NCI-H2029 treated with DMSO at 0.1 percent for 48 hours (cell line): Measurements from ENCODE around the gene LDLRAD4.

Source experiments
- DNase-seq: peaks from one replicate; lab custom pipeline; 2025; lab: John Stamatoyannopoulos, UW

Gene LDLRAD4

DNA sequence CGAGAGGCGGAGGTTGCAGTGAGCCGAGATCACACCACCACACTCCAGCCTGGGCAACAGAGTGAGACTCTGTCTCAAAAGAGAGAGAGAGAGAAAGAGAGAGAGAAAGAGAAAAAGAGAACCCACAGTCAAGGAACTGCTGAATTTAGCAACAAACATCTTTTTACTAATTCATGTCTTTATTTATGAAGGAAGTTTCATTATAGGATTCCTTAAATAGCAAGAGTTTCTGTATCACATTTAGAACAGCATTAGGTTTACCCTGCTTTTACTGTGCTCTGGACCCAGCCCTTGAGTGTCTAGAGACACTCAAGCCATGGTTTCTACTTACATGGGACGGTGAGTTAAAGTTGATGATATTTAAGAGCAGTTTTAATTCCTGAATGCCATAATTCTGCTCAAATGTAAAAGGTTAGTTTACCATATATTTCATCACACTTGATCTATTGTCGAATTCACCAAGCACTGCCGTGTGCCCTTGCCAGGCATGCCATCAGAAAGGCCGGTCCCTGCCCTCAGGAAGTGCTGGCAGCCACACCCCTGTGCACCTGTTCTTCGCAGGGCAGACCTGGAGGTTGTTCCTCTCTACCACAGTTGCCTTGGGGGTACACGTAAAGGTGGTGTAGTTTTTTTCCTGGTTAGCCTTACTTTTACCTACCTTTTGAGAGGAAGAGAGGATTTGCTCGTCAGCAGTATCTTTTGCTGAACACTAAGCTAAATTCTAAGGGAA is 153.3 kb downstream of the LDLRAD4 start:
- DNase-seq, result no peak

GRCh38 chr18:13372531-13372951 is 154.0 kb downstream of the LDLRAD4 start:
- no peak for DNase-seq

DNA sequence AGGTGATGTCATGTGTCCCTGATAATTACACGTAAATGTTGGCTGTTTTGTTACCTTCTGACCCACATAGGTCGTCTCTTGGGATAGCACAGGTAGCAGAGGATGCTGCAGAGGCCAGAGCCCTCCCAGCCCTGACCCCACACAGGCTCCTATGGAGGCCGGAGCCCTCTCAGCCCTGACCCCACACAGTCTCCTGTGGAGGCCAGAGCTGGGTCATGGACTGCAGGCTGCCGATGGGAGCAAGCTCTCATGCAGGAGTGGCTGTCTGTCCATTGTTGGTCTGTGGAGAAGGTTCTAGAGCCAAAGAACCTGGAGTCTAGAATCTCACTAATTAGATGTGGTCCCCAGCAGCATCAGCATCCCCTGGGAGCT is 155.5 kb downstream of the LDLRAD4 start:
- DNase-seq, result no peak

GRCh38 chr18:13374468-13375301 is 156.1 kb downstream of the LDLRAD4 start:
- no peak for DNase-seq

DNA sequence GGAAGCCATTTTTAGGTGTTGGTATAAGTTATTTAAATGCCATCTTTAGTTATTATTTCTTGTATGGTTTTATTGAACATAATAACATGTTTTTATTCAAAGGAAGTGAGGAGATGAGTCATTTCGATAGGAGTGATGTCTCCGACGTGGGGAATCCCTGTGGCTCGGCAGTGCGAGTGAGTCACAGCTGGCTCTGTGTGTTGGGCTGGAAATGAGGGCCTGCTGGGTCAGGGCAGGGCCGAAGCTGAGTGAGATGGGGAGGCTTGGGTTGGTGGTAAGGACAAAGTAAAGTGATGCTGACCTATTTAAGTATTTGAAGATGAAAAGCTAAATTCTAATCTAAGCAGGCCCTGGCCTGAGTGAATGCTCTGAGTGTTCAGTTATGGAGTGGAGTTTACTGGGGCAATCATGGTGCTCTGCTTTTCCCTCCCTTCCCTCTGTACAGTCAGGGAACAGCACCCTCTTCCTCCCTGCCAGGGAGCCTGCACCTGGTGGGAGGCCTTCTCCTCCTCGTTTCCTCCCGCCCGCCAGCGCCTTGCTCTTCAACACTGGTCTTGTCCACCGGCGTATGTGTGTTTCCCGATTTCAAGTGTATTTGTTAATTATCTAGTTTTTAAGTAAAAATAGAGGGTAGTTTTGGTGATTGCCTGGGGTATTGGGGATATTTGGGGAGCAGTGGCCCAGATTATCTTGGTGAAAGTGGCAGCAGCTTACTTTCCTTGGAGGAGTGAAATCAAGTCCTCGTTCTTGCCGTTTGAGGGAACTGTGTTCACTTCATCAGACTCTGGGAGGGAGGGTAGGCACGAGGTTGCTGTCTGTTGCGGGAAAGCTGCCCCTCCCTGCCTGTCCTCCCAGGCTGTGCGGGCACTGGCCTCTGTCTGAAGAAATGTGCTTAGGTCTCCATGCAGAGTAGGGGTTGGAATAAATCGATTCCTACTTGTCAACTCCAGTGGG is 157.0 kb downstream of the LDLRAD4 start:
- DNase-seq, result no peak

- DNase-seq, result no peak
Observed at GRCh38 chr18:13376298-13376840, 157.8 kb downstream of the LDLRAD4 start.

DNA sequence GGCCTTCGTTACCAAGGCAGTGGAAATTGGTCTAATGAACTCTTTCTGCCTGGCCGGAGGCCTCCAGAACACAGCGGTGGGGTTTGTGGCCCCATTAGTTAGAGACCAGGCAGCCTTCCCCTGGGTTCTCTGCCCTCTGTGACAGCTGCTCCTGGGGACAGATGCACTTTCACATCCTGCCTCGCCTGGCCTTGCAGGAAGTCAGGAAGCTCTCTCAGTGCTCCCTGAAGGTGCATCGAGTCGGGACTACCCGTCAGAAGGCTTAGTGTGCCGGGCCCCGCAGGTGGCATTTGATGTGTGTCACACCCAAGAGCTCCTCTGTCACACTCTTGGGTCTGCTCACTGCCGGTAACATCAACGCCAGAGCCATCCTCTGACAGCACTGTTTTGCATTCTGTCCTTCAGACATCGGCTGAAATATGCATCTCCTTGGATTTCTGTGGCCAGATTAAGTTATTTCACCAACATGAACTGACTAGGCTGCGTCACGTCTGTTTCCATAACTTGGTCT is 158.3 kb downstream of the LDLRAD4 start:
- no peak for DNase-seq

- peak; percentile 52 for DNase-seq
Observed at GRCh38 chr18:13377496-13377895, 158.9 kb downstream of the LDLRAD4 start.

DNA sequence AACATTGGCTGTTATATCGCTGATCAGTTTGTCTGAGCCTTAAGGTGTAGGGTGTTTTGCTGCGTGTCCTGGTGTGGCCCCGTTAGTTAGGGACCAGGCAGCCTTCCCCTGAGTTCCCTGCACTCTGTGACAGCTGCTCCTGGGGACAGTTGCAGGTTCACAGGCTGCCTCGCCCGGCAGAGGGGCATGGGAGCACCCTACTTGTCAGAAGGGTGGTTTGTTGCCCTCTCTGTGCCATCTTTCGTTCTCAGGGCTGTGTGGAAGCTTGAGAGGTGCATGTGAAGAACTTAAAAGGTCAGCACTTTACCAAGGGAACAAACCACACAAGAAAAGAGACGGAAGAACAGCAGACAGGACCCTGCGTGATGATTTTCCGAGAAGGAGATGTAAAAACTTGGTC is 159.6 kb downstream of the LDLRAD4 start:
- no peak for DNase-seq

DNA sequence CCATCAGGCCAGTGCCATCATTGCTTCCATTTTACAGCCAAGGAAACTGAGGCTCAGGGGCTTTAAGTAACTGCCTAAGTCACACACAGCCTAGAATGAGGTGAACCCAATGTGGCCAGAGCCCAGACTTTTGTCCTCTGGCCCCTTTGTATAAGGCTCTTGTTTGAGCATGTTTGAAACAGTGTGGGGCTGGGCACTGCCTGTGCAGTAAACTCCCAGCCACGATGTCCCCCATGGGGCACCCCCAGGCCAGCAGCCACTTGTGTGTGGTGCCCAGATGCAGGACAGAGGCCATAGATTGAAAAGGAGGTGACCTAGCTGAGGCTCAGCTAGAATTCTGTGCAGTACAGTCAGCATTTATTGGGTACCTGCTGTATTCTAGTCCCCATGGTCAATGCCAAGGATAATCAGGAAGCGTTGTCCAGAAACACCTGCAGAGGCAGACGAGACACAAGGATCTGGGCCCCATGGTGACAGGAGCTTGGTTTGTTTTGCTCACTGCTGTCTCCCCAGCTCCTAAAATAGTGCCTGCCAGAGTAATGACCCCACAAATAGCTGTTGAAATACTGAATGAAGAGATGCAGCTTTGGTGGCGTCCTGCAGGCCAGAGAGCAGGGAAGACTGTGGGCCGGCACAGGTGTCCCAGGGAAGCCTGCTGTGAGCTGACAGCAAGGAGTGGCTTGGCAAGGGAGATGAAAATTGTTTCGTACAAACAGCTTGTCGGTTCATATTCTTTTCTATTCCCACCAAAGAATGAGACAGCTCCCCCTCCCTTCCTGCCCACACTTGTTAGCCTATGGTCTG is 160.7 kb downstream of the LDLRAD4 start:
- no peak for DNase-seq

GRCh38 chr18:13379930-13380690 is 161.6 kb downstream of the LDLRAD4 start:
- peak; percentile 32 for DNase-seq

GRCh38 chr18:13380691-13381070 is 162.1 kb downstream of the LDLRAD4 start:
- DNase-seq, result no peak

DNA sequence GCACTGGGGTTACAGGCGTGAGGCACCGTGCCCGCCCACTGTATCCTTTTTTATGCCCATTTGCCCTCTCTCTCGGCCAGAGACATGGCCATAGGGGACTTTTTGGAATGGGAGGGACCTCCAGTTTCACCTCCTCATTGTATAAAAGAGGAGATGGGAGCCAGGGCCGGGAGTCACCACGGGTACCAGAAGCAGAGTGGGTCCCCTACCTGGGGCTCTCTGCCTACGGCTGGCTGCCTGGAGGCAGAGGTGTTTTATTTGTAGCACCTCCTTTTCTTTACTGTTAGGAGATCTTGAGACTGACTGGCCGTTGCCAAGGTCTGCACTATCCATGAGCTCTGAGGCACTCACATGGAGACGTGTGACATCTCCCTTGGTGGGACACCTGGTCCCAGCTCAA is 162.8 kb downstream of the LDLRAD4 start:
- no peak for DNase-seq

- peak; percentile 36 for DNase-seq
Observed at GRCh38 chr18:13381944-13382365, 163.4 kb downstream of the LDLRAD4 start.

DNA sequence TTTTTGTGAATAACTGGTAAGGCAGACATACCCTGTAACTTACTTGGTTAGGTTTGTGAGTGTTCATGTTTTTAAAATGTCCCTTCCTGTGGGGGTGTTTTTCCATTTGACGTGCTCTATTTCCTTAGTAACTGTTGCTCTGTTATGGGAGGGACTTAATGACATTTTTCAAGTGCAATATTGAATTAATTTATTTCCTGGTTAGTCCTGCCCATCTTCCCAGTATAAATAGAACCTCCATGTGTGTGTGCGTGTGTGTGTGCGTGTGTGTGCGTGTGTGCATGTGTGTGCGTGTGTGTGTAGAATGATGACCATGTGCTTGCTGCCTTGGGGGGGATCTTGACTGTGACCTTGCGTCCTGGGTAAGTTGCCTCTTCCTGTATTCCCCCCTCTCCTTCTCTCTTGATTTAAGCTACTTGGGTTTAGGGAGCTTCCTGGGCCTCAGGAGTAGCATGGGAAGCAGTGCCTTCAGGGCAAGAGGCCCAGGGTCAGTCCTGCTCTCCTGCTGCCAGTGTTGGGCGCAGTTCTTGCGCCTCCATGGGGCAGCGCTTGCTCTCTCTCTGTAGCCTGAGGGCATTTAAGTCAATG is 163.9 kb downstream of the LDLRAD4 start:
- DNase-seq, result peak; percentile 77

DNA sequence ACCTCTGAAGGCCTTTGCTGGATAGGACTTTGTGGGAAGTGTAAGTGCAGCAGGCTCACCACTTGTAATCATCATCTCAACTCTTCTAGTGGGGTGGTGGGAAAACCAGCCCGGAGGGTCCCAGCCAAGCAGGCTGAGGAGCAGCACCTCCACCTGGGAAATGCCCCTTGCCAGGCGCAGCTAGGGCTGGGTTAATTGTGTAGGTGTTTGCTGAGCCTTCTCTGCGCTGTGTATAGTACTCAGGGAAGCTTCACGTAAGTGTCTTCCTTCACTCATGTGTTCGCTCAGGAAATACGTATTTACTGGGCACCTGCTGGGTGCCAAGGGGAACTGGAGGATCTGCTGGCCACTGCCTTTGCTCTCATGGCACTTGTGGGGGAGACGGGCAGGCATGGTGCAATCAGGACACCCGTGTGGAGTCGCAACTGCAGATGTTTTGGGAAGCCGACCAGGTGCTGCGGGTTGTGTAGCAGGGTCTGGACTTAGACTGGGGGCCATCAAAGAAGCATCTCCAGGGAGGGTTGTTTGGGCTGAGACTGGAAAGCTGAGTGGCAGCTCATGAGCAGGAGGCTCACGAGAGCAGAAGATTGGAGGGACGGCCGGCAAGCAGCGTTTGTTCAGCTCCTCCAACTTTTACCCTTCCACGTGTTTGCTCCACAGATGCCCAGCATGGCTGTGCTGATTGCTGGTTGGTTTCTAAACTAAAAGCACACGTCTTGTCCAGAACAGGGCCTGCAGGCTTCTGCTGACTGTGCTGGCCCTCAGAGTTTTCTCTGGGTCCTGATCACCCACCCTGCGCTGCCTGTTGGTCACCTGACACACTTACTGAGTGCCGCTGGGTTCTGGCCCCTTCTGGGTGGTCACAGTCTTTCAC is 164.6 kb downstream of the LDLRAD4 start:
- DNase-seq, result no peak

DNA sequence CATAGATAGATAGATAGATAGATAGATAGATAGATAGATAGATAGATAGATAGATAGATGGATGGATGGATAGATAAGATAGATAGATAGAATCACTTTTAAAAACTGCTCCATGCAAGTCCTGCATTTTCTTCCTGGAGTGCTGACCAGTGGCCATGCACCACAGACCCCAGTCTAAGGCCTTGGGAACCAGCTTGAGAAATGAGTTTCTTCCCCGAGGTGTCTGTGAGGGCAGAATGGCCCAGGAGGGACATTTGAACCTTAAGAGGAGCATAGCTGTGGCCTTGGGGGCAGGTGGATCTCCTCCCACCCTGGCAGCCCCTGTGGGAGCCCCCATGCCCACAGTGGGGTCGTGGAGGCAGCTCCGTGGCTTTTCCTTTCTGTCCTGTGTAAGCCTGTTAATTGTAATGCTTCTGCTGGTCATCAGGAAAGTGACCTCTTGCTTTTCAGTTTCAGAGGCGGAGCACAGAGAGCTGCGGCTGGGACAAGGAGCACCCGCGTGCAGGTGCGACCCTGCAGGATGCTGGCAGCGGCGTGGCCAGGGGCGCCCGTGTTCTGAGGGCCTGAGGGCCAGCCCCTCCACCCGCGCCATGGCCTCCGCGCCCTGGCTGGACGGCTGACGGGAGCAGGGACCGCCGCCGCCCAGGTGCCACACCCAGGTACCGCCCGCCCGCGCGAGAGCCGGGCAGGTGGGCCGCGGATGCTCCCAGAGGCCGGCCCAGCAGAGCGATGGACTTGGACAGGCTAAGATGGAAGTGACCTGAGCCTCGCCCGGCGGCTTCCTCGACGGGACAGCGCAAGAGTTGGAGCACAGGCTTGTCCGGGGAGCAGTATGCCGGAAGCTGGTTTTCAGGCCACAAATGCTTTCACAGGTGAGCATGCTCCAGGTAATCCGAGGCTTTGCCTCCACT is 168.6 kb downstream of the LDLRAD4 start:
- no peak for DNase-seq
